Mesothelial cell of epicardium (in vitro differentiated cells): ENCODE results near the gene TMEM87A. TPM values are rescaled to one million over a fixed set of nuclear protein-coding genes. Genes with fewer than 3 reads are reported as not detected.

Source experiments
- DNase-seq, 2 experiments: peaks; one replicate each; pipeline ENCODE4 v3.0.0; 2021; ENCODE audit warnings: low spot score in 2 of 2; ENCODE audit not compliant: unreplicated experiment in 2 of 2
- H3K27ac Mint-ChIP-seq: 2 replicates; pipeline ENCODE4 v1.8.0; 2021; ENCODE audit warnings: mixed read lengths
- H3K27me3 Mint-ChIP-seq: 2 replicates; pipeline ENCODE4 v1.8.0; 2021; ENCODE audit warnings: low read depth, mixed read lengths
- H3K36me3 Mint-ChIP-seq: 2 replicates; pipeline ENCODE4 v1.8.0; 2021; ENCODE audit warnings: mixed read lengths
- H3K4me1 Mint-ChIP-seq: 2 replicates; pipeline ENCODE4 v1.8.0; 2021; ENCODE audit warnings: mixed read lengths
- H3K4me3 Mint-ChIP-seq: 2 replicates; pipeline ENCODE4 v1.8.0; 2021; ENCODE audit warnings: mild to moderate bottlenecking, moderate library complexity, mixed read lengths
- H3K9me3 Mint-ChIP-seq: 2 replicates; pipeline ENCODE4 v1.8.0; 2021; ENCODE audit warnings: mixed read lengths
- total RNA-seq: library from RNA; stranded (reverse); gene quantifications from 3 replicates; pipeline ENCODE4 v1.2.1, GENCODE V29; 2021
- TF ChIP-seq, protein P1 (sequence below): fragments of 200-600 bp; sonication (generic); IDR thresholded peaks from one replicate; pipeline ENCODE4 v1.5.0; 2021; ENCODE audit warnings: antibody characterized with exemption; ENCODE audit not compliant: unreplicated experiment

TMEM87A gene
- total RNA-seq, 1 donor from 2014 or later = 56.1 TPM

- Mint-ChIP-seq H3K4me3 (no peak overlapping the region), H3K27ac (no peak overlapping the region), H3K27me3 (no peaks in the 10 kb centered on the region), H3K9me3 (peaks cover 3% of the 10 kb centered on the region), H3K36me3 (peaks cover 16% of the 10 kb centered on the region), H3K4me1 (peaks cover 14% of the 10 kb centered on the region)
- TF ChIP-seq, protein P1, sequence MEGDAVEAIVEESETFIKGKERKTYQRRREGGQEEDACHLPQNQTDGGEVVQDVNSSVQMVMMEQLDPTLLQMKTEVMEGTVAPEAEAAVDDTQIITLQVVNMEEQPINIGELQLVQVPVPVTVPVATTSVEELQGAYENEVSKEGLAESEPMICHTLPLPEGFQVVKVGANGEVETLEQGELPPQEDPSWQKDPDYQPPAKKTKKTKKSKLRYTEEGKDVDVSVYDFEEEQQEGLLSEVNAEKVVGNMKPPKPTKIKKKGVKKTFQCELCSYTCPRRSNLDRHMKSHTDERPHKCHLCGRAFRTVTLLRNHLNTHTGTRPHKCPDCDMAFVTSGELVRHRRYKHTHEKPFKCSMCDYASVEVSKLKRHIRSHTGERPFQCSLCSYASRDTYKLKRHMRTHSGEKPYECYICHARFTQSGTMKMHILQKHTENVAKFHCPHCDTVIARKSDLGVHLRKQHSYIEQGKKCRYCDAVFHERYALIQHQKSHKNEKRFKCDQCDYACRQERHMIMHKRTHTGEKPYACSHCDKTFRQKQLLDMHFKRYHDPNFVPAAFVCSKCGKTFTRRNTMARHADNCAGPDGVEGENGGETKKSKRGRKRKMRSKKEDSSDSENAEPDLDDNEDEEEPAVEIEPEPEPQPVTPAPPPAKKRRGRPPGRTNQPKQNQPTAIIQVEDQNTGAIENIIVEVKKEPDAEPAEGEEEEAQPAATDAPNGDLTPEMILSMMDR = no peak
- DNase-seq = no peak
Observed at GRCh38 chr15:42201801-42202200, 71.4 kb downstream of the TMEM87A start.

DNA sequence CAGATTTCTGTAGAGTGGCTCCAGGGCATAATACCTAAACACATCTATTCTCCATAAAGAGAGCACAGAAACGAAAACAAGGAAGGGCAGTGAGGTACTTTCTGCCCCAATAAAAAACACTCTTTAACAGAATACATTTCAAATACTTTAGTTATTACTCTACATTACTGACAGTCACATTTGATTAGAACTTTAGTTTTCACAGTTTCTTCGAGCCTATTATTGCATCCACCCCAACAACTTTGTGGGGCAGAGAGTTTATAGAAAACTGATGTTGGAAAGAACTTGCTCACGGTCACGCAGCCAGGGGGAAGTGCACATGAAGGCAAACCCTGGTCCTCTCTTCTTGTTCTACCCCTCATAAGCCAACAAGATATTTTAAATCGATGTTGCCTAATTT is 74.1 kb downstream of the TMEM87A start:
- Mint-ChIP-seq H3K36me3 (peaks cover 30% of the 10 kb centered on the region), H3K4me3 (no peak overlapping the region), H3K27me3 (no peaks in the 10 kb centered on the region), H3K27ac (peak overlapping the region; percentile 51), H3K4me1 (peaks cover 7% of the 10 kb centered on the region), H3K9me3 (peaks cover 3% of the 10 kb centered on the region)
- TF ChIP-seq, protein P1 = no peak
- DNase-seq = no peak

DNA sequence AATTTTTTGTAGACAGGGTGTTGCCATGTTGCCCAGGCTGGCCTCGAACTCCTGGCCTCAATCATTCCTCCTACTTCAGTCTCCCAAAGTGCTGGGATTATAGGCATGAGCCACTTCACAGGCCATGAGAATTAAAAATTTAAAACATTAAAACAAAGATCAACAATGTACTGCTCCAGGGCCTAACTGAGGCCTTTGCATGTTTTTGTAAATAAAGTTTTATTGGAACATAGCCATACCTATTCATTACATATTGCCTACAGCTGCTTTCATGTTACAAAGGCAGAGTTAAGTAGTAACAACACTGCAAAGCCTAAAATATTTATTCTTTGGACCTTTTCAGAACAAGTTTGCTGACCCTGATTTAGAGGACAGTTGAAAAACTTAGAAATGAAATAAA is 74.7 kb downstream of the TMEM87A start:
- no peak for DNase-seq
- TF ChIP-seq, protein P1 = no peak
- H3K27ac Mint-ChIP-seq = no peak overlapping the region
- no peaks in the 10 kb centered on the region for H3K27me3 Mint-ChIP-seq
- peaks cover 3% of the 10 kb centered on the region for H3K9me3 Mint-ChIP-seq
- H3K4me3 Mint-ChIP-seq = no peak overlapping the region
- H3K4me1 Mint-ChIP-seq = peaks cover 7% of the 10 kb centered on the region
- peaks cover 34% of the 10 kb centered on the region for H3K36me3 Mint-ChIP-seq

DNA sequence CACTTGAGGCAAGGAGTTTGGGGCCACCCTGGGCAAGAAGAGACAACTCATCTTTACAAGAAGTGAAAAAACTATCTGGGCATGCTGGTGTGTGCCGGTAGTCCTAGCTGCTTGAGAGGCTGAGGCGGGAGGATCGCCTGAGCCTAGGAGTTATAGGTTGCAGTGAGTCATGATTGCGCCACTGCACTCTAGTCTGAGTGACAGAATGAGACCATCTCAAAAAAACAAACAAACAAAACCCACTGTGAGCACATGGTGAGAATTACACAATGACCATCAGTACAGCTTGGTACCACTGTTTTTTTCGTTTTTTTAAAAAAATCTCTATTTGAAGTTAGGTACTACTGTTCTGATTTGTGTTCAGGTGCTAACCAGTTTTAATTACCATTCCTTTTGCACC is 78.7 kb downstream of the TMEM87A start:
- no peaks in the 10 kb centered on the region for H3K27me3 Mint-ChIP-seq
- H3K36me3 Mint-ChIP-seq = peaks cover 50% of the 10 kb centered on the region
- no peak for DNase-seq
- no peak overlapping the region for H3K27ac Mint-ChIP-seq
- no peak overlapping the region for H3K4me3 Mint-ChIP-seq
- H3K9me3 Mint-ChIP-seq = no peaks in the 10 kb centered on the region
- H3K4me1 Mint-ChIP-seq = peaks cover under 1% of the 10 kb centered on the region
- TF ChIP-seq, protein P1 = no peak

- Mint-ChIP-seq H3K4me1 (no peaks in the 10 kb centered on the region), H3K27me3 (no peaks in the 10 kb centered on the region), H3K4me3 (no peak overlapping the region), H3K36me3 (peaks cover 53% of the 10 kb centered on the region), H3K9me3 (no peaks in the 10 kb centered on the region), H3K27ac (no peak overlapping the region)
- TF ChIP-seq, protein P1 = no peak
- no peak for DNase-seq
Observed at GRCh38 chr15:42193383-42193782, 79.8 kb downstream of the TMEM87A start.

DNA sequence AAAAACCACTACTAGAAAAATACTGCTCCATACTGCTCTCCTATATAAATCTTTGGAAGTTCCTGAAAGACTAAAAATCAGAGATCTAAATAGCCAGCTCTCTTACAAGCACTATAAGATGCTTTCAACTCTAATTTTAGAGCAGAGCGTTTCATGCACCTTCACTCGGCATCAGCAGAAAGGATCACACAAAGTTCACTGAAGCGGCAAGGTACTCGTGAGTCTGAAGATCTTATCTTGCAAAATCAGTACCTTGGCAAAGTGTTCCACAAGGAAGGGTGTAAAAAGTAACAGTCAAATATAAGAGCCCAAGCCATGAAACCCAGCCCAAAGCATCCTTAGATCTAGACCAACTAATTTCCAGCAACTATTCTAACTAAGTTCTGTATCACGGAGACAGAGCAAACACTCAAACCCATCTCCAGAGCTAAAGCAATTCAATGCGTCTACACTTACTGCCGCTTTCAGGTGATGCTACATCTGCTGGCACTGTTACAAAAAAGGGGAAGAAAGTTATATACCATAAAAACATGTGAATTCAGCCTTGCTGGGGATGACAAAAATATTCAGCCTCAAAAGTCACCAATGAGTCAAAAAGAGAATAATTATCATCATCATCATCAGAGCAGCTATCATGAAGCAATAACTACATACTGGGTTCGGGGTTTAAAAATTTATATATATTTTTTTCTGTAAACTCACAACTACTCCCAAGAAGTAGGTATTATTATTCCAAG is 81.5 kb downstream of the TMEM87A start:
- TF ChIP-seq, protein P1 = no peak
- H3K27ac Mint-ChIP-seq = no peak overlapping the region
- no peak for DNase-seq
- no peaks in the 10 kb centered on the region for H3K4me1 Mint-ChIP-seq
- no peaks in the 10 kb centered on the region for H3K9me3 Mint-ChIP-seq
- H3K27me3 Mint-ChIP-seq = no peaks in the 10 kb centered on the region
- H3K4me3 Mint-ChIP-seq = no peak overlapping the region
- peaks cover 42% of the 10 kb centered on the region for H3K36me3 Mint-ChIP-seq
